WI38 (cell line): ENCODE data around the gene LNPEP.

Experiments
- H3K4me3 ChIP-seq: 2 replicates; pipeline ENCODE4 v1.5.1; 2011; ENCODE audit warnings: low read depth, mild to moderate bottlenecking, control low read depth, low read length
- CTCF ChIP-seq: IDR thresholded peaks from 2 replicates; pipeline ENCODE4 v1.5.1; 2012; ENCODE audit warnings: low read depth, mild to moderate bottlenecking, control low read depth, low read length

LNPEP gene

GRCh38 chr5:96936431-96937320 lies 796 bp downstream of the LNPEP start:
- TF ChIP-seq CTCF = no peak
- H3K4me3 ChIP-seq = peak overlapping the region; percentile 88

- H3K4me3 ChIP-seq = no peak overlapping the region
- TF ChIP-seq CTCF = no peak
Observed at GRCh38 chr5:96940586-96940985, 4.7 kb downstream of the LNPEP start.

GRCh38 chr5:96941140-96941539 lies 5.3 kb downstream of the LNPEP start:
- no peak overlapping the region for H3K4me3 ChIP-seq
- TF ChIP-seq CTCF = no peak

GRCh38 chr5:96942078-96942477 lies 6.2 kb downstream of the LNPEP start:
- TF ChIP-seq CTCF = no peak

GRCh38 chr5:96942911-96943310 lies 7.0 kb downstream of the LNPEP start:
- TF ChIP-seq CTCF = no peak
- H3K4me3 ChIP-seq = no peak overlapping the region

More at GRCh38 chr5:96942078-96942477, 6.2 kb downstream of the LNPEP start:
- H3K4me3 ChIP-seq = no peak overlapping the region

- no peak overlapping the region for H3K4me3 ChIP-seq
- no peak for TF ChIP-seq CTCF
Observed at GRCh38 chr5:96943799-96944198, 7.9 kb downstream of the LNPEP start.

GRCh38 chr5:96945144-96945897 lies 9.4 kb downstream of the LNPEP start:
- no peak for TF ChIP-seq CTCF
- H3K4me3 ChIP-seq = no peak overlapping the region
